Mucosa of stomach (tissue), 1 donor: ENCODE data around the gene FEV.

Experiments
- H3K27me3 ChIP-seq: one replicate; pipeline ENCODE4 v1.7.0; 2013; ENCODE audit warnings: mild to moderate bottlenecking, low read length; ENCODE audit not compliant: control insufficient read depth, insufficient read depth
- H3K36me3 ChIP-seq: one replicate; pipeline ENCODE4 v1.7.0; 2013; ENCODE audit warnings: low read length; ENCODE audit not compliant: control insufficient read depth, insufficient read depth
- H3K4me1 ChIP-seq: one replicate; pipeline ENCODE4 v1.7.0; 2013; ENCODE audit warnings: mild to moderate bottlenecking, low read length; ENCODE audit not compliant: control insufficient read depth, insufficient read depth
- H3K4me3 ChIP-seq: one replicate; pipeline ENCODE4 v1.7.0; 2013; ENCODE audit warnings: low read length
- H3K9ac ChIP-seq: one replicate; pipeline ENCODE4 v1.7.0; 2013; ENCODE audit warnings: mild to moderate bottlenecking, low read length, moderate library complexity
- H3K9me3 ChIP-seq: one replicate; pipeline ENCODE4 v1.7.0; 2013; ENCODE audit warnings: mild to moderate bottlenecking, low read length, moderate library complexity; ENCODE audit not compliant: control insufficient read depth
- donor health status: Pancreatic carcinoma.

The FEV gene

DNA sequence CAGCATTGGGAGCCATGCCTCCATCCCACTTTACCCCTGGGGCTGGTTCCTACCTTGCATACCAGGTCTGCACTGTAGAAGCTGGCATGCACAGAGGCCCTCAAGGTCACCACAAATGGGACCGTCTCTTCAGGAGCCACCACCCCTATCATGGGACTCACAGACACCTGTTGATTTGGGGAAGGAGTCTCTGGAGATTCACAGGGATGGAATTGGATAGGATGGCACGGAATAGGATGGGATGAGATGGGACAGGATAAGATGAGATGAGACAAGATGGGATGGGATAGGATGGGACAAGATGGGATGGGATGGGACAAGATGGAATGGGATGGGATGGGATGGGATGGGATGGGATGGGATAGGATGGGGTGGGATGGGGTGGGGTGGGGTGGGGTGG is 24.3 kb upstream of the FEV start:
- Histone ChIP-seq H3K4me1 (no peaks in the 10 kb centered on the region), H3K4me3 (no peak overlapping the region), H3K36me3 (no peaks in the 10 kb centered on the region), H3K9ac (no peak overlapping the region), H3K27me3 (peaks cover 11% of the 10 kb centered on the region), H3K9me3 (no peaks in the 10 kb centered on the region)

GRCh38 chr2:219003979-219004378 is 19.0 kb upstream of the FEV start:
- Histone ChIP-seq H3K9ac (no peak overlapping the region), H3K27me3 (peaks cover 49% of the 10 kb centered on the region), H3K4me3 (no peak overlapping the region), H3K4me1 (peaks cover 29% of the 10 kb centered on the region), H3K9me3 (no peaks in the 10 kb centered on the region), H3K36me3 (no peaks in the 10 kb centered on the region)

GRCh38 chr2:219003267-219003634 is 18.3 kb upstream of the FEV start:
- Histone ChIP-seq H3K4me1 (peaks cover 34% of the 10 kb centered on the region), H3K9ac (no peak overlapping the region), H3K4me3 (peak overlapping the region; percentile 56), H3K9me3 (no peaks in the 10 kb centered on the region), H3K27me3 (peaks cover 52% of the 10 kb centered on the region), H3K36me3 (no peaks in the 10 kb centered on the region)

DNA sequence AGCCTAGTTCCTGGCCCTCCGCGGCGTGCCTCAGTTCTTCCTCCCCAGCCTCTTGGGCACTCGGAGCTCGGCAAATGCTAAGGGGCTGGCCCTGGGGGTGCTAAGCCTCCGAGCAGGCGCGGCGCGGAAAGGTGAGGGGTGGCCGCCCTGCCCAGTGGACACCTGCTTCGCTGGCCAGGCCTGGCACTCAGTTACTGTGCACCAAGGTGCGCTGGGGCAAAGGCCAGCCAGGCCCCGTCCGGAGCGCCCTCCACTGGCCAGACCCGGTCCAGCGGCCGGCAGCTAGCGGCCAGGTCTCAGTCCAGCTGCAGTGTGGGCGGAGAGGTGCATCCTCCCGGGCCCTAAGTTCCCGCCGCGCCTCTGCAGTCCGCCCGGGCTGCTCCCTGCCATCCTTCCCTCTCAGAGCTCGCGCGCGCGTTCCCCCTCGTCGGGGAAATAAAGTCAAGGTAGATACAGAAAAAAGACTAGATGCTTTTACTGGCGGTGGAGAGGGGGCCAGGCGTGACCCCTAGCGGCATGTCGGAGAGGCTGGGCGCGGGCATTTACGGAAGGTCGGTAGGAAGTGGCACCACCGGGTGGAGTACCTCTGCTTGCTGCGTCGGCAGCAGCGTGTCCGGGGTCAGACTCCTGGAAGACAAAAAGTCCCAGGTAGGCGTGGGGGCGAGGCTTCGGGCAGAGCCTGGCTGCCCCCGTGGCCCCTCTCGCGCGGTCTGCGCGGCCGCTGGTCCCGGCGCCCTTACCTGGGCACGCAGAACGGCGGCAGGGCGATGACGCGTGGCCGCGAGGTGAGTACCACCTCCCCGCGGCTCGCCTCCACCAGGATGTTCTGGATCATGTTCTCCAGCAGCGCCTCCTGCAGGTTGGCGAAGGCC is 17.6 kb upstream of the FEV start:
- H3K9ac ChIP-seq: peak overlapping the region; percentile 91
- H3K4me3 ChIP-seq: peak overlapping the region; percentile 56
- H3K9me3 ChIP-seq: no peaks in the 10 kb centered on the region
- H3K27me3 ChIP-seq: peaks cover 52% of the 10 kb centered on the region
- H3K36me3 ChIP-seq: no peaks in the 10 kb centered on the region
- H3K4me1 ChIP-seq: peaks cover 39% of the 10 kb centered on the region

- H3K9ac ChIP-seq: peak overlapping the region; percentile 91
- H3K27me3 ChIP-seq: peaks cover 59% of the 10 kb centered on the region
- peak overlapping the region; percentile 84 for H3K4me3 ChIP-seq
- peaks cover 45% of the 10 kb centered on the region for H3K4me1 ChIP-seq
- no peaks in the 10 kb centered on the region for H3K9me3 ChIP-seq
- H3K36me3 ChIP-seq: no peaks in the 10 kb centered on the region
These were observed 16.8 kb upstream of the FEV start for GRCh38 chr2:219001577-219002394.

DNA sequence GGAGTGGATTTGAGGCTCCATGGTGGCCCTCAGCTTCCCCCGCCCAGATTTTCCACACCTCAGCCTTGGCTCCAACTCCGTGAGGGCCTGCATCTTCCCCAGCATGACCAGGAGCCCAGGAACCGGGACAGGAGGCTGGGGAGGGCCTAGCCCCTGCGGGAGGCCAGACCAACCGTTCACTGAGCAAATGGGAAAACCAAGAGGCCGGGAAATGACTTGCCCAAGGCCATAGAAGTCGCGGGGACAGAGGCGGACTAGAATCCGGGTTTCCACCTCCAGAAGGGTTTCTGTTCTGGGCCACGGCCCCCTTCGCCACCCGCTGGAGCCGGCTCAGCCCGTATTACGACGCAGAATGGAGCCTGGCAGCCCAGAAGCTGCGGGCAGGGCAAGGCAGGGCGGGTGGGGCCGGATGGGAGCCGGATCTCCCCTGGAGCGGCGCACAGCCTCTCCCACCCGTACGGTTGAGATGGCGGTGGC is 16.2 kb upstream of the FEV start:
- H3K27me3 ChIP-seq: peaks cover 64% of the 10 kb centered on the region
- H3K36me3 ChIP-seq: no peaks in the 10 kb centered on the region
- peak overlapping the region; percentile 84 for H3K4me3 ChIP-seq
- peak overlapping the region; percentile 91 for H3K9ac ChIP-seq
- H3K9me3 ChIP-seq: no peaks in the 10 kb centered on the region
- peaks cover 52% of the 10 kb centered on the region for H3K4me1 ChIP-seq

- H3K9ac ChIP-seq: peak overlapping the region; percentile 91
- H3K27me3 ChIP-seq: peaks cover 66% of the 10 kb centered on the region
- no peaks in the 10 kb centered on the region for H3K9me3 ChIP-seq
- peak overlapping the region; percentile 84 for H3K4me3 ChIP-seq
- H3K36me3 ChIP-seq: no peaks in the 10 kb centered on the region
- H3K4me1 ChIP-seq: peaks cover 57% of the 10 kb centered on the region
These were observed 15.6 kb upstream of the FEV start for GRCh38 chr2:219000569-219000960.

DNA sequence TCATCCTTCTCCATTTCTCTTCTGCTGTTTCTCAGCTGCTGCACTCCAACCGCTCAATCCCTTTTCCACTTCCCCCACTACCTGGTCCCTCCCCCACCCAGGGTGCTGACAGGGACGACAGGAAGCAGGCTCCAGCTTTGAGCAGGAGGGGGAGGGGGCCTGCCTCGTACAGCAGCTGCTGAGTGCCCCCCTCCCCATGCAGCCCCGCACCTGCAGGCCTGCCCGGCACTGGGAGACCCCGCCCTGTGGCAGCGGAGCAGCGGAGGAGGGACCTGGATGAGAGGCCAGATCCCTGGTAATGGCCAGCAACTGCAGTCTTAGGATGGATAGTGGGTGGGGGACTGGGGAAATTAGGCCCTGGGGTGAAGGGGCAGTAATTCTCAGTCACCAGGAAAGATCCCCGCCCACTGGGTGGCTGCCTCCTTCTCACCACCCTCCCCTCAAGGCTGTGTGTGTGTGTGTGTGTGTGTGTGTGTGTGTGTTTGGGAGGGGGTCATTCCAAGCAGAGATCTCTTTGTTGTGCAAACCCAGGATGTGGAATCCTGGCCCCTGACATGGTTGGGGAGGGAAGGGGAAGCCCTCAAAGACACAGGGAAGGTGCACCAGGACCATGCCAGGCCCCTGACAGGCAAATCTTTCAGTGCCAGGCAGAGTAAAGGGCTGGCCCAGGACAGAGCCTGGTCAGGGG is 15.0 kb upstream of the FEV start:
- Histone ChIP-seq H3K9ac (peak overlapping the region; percentile 91), H3K9me3 (no peaks in the 10 kb centered on the region), H3K36me3 (no peaks in the 10 kb centered on the region), H3K27me3 (peaks cover 66% of the 10 kb centered on the region), H3K4me3 (peak overlapping the region; percentile 84), H3K4me1 (peaks cover 58% of the 10 kb centered on the region)

DNA sequence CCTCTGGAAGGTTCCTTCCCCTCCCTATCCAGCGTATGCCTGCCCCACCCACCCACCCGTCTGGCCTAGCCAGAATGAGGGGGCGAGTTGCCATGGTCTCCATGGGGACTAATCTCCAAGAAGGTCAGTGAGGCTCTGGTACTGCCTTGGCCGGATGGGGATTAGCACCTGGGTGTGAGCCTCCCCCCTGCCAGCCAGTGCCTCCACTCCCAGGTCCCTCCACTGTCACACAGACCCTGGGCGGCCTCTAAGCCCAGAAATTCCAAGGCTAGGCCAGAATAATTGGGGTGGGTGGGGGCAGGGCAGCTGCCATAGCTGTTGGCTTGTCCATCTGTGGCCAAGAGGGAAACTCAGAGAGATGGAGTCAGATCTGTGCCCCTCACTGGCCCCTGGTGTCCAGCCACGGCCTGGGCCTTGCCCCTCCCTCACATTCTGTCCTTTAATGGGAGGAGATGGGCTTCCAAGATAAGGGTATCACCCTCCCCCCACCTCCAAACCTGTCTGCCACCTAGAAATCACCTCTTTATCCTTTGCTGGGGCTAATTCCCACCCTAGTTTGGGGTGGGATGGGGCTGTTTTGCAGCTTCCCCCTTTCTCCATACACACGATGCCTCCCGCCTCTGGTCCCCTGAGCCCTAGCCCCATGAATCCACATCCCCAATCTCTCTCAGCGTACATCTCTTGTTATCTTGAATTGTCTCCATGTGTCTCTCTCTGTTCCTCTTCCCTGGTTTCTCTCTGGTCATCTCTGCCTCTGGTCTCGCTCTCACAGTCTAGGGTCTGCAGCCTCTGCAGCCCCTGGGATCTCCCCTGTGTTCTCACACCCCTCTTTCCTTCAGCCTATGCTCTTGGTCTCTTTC is 14.3 kb upstream of the FEV start:
- no peak overlapping the region for H3K4me3 ChIP-seq
- H3K36me3 ChIP-seq: no peaks in the 10 kb centered on the region
- no peak overlapping the region for H3K9ac ChIP-seq
- no peaks in the 10 kb centered on the region for H3K9me3 ChIP-seq
- peaks cover 58% of the 10 kb centered on the region for H3K4me1 ChIP-seq
- H3K27me3 ChIP-seq: peaks cover 70% of the 10 kb centered on the region

GRCh38 chr2:218998414-218999002 is 13.5 kb upstream of the FEV start:
- H3K9me3 ChIP-seq: no peaks in the 10 kb centered on the region
- peaks cover 65% of the 10 kb centered on the region for H3K4me1 ChIP-seq
- H3K36me3 ChIP-seq: no peaks in the 10 kb centered on the region
- no peak overlapping the region for H3K4me3 ChIP-seq
- H3K9ac ChIP-seq: no peak overlapping the region
- H3K27me3 ChIP-seq: peaks cover 70% of the 10 kb centered on the region

- Histone ChIP-seq H3K36me3 (no peaks in the 10 kb centered on the region), H3K27me3 (peaks cover 71% of the 10 kb centered on the region), H3K9ac (no peak overlapping the region), H3K4me3 (no peak overlapping the region), H3K4me1 (peaks cover 71% of the 10 kb centered on the region), H3K9me3 (no peaks in the 10 kb centered on the region)
These were observed 12.7 kb upstream of the FEV start for GRCh38 chr2:218997731-218998130.
